HG03575 (cell line): ENCODE results near the gene CABP7.

Source experiments
- ATAC-seq: cut with Tn5 transposase; IDR thresholded peaks from one replicate; pipeline ENCODE4 v1.9.1; 2021; ENCODE audit not compliant: unreplicated experiment, insufficient number of reproducible peaks, low FRiP score; ENCODE audit errors: extremely low read depth

CABP7 gene

GRCh38 chr22:29719899-29720645, at the start of gene CABP7:
Gene CABP7, plus strand, starts transcription at chr22:29720003. Its CDS starts 422 bp downstream, at chr22:29720425.
- ATAC-seq: no peak

- no peak for ATAC-seq
These were observed 49.2 kb upstream of the CABP7 start for GRCh38 chr22:29670626-29671025.

DNA sequence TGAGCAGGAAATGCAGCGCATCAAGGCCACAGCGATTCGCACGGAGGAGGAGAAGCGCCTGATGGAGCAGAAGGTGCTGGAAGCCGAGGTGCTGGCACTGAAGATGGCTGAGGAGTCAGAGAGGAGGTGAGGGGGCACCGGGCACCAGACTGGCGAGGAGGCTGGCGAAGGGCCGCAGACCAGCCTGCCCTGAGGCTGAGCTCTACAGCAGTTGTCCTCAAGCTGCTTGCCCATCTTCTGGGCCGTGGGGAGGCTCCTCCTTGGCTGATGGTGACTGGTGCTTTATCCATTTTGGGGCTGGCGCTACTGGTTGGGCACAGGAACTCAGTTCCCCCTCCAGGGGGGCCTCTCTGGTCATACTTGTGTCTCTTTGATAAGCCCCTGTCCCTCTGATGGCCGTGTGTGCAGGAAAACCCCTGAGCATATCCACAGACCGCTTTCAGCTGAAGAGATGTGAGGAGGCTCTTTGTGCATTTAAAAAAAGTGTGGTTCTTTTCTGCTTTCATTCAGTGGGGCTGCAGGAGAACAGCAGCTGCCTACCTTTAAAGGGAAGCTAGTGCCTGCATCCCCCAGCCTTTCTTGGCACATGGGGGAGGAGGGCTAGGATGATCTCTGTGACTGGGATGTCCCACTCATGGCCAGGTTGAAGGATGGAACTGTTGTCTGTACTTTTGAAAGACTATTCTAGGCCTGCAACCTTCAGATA, 46.3 kb upstream of the CABP7 start:
- ATAC-seq: no peak

GRCh38 chr22:29674121-29674520, 45.7 kb upstream of the CABP7 start:
- no peak for ATAC-seq

- no peak for ATAC-seq
These were observed 40.5 kb upstream of the CABP7 start for GRCh38 chr22:29679316-29679715.

GRCh38 chr22:29683536-29683935, 36.3 kb upstream of the CABP7 start:
- no peak for ATAC-seq

GRCh38 chr22:29684244-29684643, 35.6 kb upstream of the CABP7 start:
- no peak for ATAC-seq

GRCh38 chr22:29689206-29689879, 30.5 kb upstream of the CABP7 start:
- no peak for ATAC-seq

DNA sequence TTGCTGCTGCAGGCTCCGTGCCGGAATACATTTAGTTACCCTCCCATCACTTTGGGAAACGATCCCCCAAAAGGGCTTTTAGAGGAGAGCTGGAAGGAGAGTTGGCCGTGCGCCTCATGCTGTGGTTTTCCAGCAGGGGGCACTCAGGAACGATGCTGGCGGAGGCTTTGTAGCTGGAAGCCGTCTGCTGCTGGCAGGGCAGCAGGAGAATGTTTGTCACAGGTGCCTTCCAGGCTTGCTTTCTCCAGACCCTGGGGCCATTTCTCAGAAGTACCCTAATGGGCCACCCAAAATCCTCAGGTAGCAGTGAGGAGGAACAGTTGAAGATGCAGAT, 30.0 kb upstream of the CABP7 start:
- ATAC-seq: no peak

DNA sequence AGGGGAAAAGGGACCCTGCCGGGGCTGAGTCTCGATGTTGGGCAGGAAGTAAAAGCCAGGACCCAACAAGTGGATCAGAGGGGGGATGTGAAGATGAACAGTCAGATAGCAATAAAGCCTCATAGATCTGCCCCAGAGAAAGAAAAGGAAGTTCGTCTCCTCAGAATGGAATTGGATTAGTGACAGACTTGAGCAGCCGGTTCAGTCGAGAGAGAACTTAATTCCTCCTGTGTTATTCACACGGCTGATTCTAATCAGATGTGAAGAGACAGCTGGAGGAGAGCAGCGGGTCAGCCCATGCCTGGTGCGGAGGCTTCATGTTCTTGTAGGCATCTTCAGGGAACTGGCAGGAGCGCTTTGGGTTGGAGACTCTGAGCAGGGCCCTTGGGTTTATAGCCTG, 29.3 kb upstream of the CABP7 start:
- no peak for ATAC-seq

GRCh38 chr22:29691636-29692326, 28.0 kb upstream of the CABP7 start:
- no peak for ATAC-seq

- no peak for ATAC-seq
These were observed 27.5 kb upstream of the CABP7 start for GRCh38 chr22:29692327-29692640.

GRCh38 chr22:29693161-29693560, 26.6 kb upstream of the CABP7 start:
- ATAC-seq: no peak

- no peak for ATAC-seq
These were observed 26.1 kb upstream of the CABP7 start for GRCh38 chr22:29693671-29694070.

GRCh38 chr22:29695129-29695926, 24.5 kb upstream of the CABP7 start:
- no peak for ATAC-seq

GRCh38 chr22:29697853-29698598, 21.8 kb upstream of the CABP7 start:
- ATAC-seq: no peak

DNA sequence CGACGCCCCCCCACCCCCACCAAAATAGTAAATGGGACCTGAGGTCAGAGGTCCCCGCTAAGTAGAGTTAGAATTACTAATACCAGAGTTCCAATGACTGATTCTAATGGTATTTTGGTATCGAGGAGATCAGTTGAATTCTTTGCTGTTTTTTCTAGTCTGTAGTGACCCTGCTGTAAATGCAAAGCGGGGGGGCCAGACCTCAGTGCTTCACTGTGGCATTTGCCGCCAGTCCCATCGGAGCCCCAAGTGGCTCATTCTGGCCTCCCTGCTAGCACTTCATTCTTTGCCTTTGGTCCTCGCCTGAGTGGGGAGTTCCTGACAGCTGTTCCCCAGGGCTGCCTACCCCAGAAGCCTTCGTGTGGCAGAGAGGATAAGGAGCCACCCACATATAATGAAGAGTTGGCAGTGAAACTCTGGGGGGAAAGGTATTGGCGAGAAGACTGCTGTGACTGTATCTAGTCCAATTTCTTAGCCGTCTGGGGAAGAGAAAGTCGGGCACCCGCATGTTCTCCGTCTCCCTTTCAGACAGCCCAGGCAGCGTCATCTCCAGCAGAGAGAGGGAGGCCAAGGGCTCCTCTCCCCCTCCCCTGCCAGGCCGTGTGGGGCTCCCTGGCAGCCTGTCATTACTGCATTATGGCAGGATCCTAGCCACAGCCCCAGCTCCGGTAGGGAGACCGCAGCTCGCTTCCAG, 19.4 kb upstream of the CABP7 start:
- no peak for ATAC-seq

DNA sequence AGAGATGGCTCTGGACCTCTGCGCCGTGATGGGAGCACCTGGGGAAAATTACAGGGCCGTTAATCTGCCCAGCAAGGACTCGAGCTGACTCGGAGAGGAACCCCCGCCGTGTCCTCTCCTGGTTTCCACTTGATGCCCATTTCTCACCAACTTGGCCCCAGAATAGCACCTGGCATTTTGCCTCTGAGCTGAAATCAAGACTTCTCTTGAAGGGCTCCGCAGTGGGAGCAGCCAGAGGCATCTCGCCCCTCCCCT, 19.0 kb upstream of the CABP7 start:
- no peak for ATAC-seq
